ENCODE measurements around the gene MGMT. TPM values are rescaled to one million over a fixed set of nuclear protein-coding genes. Genes with fewer than 3 reads are reported as not detected.

MGMT gene
- total and polyA plus RNA-seq, 2 of the 4 experiments (the other 2 are of a cell fraction), result 11.5 to 17.8 TPM

- Histone ChIP-seq H3K27ac (ENCODE audit: insufficient read depth, low read length) (no peak overlapping the region), H4K20me1 (ENCODE audit: insufficient read depth, low read length) (no peaks in the 10 kb centered on the region), H3K79me1 (ENCODE audit: low read depth in 1 of 2, low read length in 2 of 2) (no peaks in the 10 kb centered on the region), H3K27me3 (ENCODE audit: control insufficient read depth, insufficient read depth, low read length) (no peaks in the 10 kb centered on the region), H2AK9ac (replicated peaks; ENCODE audit: low read depth, low read length, poor library complexity) (no peak overlapping the region), H4K91ac (ENCODE audit: insufficient read depth, low read depth, low read length) (no peak overlapping the region), H3K9me3 (ENCODE audit: control insufficient read depth, insufficient read depth, low read length) (peaks cover 19% of the 10 kb centered on the region), H3K4me3 (ENCODE audit: insufficient read depth, low read depth, low read length) (no peak overlapping the region), H3K23ac (ENCODE audit: low read depth, low read length) (no peak overlapping the region), H3K18ac (ENCODE audit: low read depth, low read length) (no peak overlapping the region), H4K5ac (ENCODE audit: low read depth, low read length) (no peak overlapping the region), H2AK5ac (ENCODE audit: low read depth, low read length) (no peak overlapping the region), H2BK5ac (ENCODE audit: low read depth, low read length, poor library complexity, severe bottlenecking) (no peak overlapping the region), H2AFZ (replicated peaks; ENCODE audit: low read length, poor library complexity) (no peak overlapping the region), H2BK20ac (ENCODE audit: low read depth, low read length) (no peak overlapping the region), H4K8ac (ENCODE audit: low read depth in 2 of 2, low read length in 2 of 2) (no peak overlapping the region), H3K4me1 (ENCODE audit: control insufficient read depth, insufficient read depth, low read length) (no peaks in the 10 kb centered on the region), H3K9ac (ENCODE audit: low read depth, low read length) (no peak overlapping the region), H3K9me1 (ENCODE audit: insufficient read depth, low read length) (no peaks in the 10 kb centered on the region), H3K14ac (replicated peaks; ENCODE audit: low read depth, low read length) (no peak overlapping the region), H3K4me2 (ENCODE audit: low read depth, low read length) (no peak overlapping the region), H3K56ac (ENCODE audit: extremely low read depth, insufficient read depth, low read length) (no peak overlapping the region), H3K4ac (ENCODE audit: low read depth, low read length) (no peak overlapping the region), H2BK120ac (ENCODE audit: low read depth, low read length) (no peak overlapping the region), H3K36me3 (ENCODE audit: control insufficient read depth, insufficient read depth, low read length) (no peaks in the 10 kb centered on the region), H2BK15ac (ENCODE audit: low read depth, low read length) (no peak overlapping the region)
- ATAC-seq (ENCODE audit: low read depth) (no peak), DNase-seq (no peak)
- no TSS peak for BruUV-seq (replicated peaks)
- ChIA-PET POLR2A (ENCODE audit: unreplicated experiment) (no interaction called here), CTCF (no interaction called here)
- dilution Hi-C loops (cut with HindIII; ENCODE audit: low sequenced_read_pairs, unreplicated experiment) (no loop called here), in situ Hi-C loops (cut with MboI; ENCODE audit: low sequenced_read_pairs) (no loop called here), intact Hi-C loops (cut with micrococcal nuclease) (no loop called here)
- TF ChIP-seq ELK1 (IDR thresholded peaks at IDR 0.05; ENCODE audit: borderline replicate concordance, low read depth, low read length) (no peak), MAZ (IDR thresholded peaks at IDR 0.05; ENCODE audit: borderline replicate concordance, low read depth, low read length) (no peak)
- WGBS, 2 experiments (ENCODE audit: extremely low coverage in 2 of 2, insufficient read length in 1 of 2), result 80% methylated on average over 1 of the region's 4 CpGs; no CpG with 5 or more reads in 1 of the 2 experiments
These were observed 260.5 kb downstream of the MGMT start for GRCh38 chr10:129727495-129727894.

Measured in IMR-90 (cell line).